SHP77 treated with DMSO at 0.1 percent for 48 hours (cell line): ENCODE results near the gene SERPINE3.

Source experiments
- DNase-seq: peaks from one replicate; lab custom pipeline; 2025; lab: John Stamatoyannopoulos, UW

Gene SERPINE3

DNA sequence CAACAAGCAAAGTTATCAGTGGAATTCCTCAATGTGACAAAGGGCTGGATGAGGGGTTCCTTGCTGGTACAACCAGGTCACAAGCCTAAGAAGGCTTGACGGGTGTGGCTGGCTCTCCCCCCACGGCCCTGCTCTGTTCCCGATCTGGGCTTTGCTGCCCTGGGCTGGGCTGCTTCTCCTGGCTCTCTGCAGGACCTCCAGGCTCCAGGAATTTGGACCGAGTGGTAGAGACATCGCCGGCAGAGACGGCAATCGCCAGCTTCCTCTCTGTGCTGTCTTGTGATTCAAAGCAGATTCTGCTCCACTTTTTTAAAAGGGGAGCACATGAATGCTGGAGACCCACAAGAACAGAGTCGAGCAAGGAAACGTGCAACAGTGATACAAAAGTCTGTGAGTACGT is at the start of gene SERPINE3:
TSS of gene SERPINE3 (plus strand) at position 338 of the 400 bp plus-strand sequence. CDS start 1,401 bp downstream, outside the sequence.
- DNase-seq, result no peak

DNA sequence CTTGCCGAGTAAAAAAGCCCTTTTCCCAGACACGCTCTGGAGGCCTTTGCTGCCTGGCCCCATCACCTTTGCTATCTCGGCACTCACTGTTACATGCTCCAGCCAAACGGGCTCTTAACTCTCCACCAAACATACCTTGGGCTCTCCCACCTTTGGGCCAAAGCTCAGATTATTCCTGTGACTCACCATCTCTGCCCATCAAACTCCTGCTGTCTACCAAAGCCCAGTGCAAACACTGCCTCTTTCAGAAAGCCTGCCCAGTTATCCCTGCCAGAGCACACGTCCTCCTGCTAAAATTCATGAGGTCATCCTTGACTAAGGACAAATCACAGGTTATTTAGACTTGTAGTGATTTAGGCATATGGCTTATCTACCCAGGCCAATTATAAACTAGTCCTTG is 48.1 kb upstream of the SERPINE3 start:
- no peak for DNase-seq

DNA sequence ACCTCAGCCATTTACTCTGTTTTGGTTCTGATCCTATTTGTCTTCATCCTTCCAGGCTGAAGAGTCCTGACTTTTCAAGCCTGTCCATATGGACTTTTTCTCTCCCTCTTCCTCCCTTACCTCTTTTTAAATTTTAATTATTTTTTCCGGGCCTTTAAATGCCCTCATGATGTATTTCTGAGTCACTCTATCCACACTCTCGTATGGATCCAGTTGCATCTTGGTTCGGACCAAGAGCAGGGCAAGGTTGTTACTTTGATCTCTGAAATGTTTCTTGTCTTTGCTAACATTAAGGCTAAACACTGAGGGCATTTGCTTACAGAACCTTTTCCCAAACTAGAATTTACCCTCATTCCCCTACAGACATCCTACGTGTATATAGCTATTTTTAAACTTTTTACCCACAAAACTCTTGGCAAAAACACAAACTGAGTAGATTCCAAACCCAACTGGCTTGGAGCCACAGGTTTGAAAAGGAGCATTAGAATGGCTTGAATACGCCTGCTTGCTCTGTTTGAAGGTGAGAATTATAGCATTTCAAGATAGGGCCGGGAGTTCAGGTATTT is 47.4 kb upstream of the SERPINE3 start:
- DNase-seq, result no peak

DNA sequence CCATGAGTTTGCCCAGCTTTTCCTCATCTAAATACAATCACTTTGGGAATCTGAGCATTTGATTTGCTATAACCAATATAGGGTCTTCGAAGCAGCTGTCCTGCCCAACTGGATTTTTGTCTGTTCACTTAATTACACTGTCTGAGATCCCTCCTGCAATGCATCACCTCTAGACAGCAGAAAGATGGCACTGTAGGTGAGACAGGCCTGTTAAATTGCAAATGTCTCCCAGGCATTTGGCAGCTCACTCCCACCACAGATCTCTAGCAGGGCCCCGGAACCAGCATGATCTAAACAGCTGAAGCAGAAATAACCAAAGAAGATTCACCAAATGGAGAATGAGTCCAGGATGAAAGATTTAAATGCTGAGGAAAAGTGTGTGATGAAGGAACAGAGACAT is 41.9 kb upstream of the SERPINE3 start:
- no peak for DNase-seq

DNA sequence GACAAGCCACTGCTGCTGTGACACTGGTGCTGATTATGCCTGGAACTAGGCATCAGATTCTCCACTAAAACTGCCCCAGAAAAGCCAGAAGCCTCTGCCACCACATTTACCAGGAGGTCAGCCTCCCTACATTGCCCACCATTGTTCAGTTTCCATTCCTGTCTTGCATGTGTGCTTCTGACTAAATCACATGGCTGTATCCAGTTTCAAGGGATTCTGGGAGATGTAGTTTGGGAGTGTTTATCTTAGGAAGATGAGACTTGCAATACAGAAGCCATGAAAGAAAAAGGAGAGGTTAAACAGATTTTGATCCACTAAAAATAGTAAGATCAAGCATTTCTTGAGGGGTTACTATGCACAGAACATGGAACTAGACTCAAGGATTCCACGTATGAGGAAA is 40.7 kb upstream of the SERPINE3 start:
- DNase-seq, result no peak

DNA sequence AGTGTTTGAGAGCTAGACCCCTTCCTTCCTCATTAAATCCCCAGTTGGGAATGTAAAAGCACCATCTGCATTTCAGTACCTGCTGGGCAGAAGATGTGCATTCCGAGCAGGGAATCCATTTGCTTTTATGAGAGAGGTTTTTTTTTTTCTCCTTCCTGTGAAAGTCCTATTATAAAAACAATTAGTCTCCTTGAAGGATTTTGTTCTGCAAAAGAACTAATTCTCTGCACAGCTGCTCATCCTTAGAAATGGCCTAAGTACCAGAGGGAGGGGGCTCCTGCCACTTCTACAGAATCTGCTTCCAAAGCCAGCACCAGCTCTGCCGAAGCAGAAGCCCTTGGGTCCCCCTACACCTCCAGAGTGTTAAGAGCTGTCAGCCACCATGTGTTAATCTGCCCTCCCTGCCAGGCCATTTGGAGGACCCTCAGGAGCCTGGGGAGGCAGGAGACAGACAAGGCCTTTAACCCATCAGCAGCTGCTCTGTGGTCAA is 36.4 kb upstream of the SERPINE3 start:
- no peak for DNase-seq

DNA sequence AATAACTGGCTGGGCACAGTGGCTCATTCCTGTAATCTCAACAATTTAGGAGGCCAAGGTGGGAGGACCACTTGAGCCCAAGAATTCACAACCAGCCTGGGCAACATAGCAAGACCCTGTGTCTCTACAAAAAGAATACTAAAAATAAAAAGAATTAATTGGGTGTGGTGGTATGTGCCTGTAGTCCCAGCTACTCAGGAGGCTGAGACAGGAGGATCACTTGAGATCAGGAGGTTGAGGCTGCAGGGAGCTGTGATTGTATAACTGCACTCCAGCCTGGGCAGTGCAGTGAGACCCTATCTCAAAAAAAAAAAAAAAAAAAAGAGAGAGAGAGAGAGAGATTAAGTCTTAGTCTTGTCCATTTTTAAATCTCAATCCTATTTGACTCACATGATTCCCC is 35.6 kb upstream of the SERPINE3 start:
- DNase-seq, result no peak

DNA sequence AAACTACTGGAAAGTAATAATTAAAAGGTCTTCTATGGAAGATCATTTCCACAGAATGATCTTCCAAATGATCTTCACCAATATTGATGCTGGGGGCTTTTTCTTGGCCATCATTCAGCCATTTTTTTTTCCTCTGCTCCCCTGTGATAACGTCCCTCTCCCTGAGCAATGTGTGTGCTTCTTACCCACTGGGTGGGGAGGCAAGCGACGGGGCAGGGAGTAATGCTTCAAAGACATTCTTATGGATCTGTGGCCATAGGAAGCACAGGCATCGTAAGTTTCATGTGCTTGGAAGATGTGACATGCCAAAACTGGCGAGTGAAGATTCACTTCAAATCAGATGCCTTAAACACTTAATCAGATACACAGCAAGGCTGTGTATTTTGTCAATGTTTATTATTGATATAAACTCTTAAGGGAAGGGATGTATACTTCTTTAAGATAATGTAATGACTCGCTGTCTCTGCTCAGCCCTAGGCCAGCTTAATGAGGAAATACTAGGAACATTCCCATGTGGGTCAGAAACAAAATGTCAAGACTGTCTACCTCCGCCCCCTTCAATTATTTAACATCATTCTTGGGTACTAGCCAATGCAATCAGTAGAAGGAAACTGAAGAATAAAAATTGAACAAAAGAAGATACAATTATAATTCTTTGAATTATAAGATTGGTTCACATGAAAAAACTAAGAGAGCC is 34.1 kb upstream of the SERPINE3 start:
- no peak for DNase-seq

DNA sequence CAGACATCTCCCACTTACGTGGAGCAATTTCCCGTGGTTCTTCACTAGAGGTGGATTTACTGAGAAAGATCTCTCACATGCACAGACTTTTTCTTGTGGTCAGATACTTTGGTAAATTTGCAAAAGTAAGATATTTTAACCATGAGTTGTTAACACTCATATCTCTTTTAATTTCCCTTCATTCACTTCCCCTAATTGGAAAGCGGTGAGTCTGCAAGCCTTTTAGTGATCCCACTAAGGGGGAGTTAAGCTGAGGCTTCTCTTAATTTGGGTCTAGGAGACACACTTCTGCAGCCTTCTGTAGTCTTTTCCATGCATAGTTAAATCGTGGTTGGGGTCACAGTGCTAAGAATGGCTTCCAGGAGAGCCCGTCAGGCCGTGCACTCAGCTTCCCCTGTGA is 30.7 kb upstream of the SERPINE3 start:
- DNase-seq, result no peak

DNA sequence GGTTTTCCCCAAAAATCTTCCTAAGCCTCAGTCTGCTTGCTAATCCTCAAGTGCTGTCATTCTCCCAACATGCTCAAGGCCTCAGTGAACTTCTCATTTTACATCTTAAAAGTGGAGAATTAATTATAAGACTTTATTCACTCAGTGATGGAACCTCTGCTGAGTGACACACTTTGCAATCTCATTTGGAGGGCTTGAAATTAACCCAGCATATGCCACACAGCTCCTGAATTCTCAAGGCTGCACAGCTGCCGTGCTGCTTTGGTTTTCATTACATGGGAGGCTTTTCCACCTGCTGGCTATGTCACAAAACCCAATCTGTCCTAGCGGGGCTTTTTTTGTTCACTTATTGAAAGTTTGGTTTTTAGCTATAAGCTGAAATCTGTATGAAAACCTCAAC is 28.3 kb upstream of the SERPINE3 start:
- no peak for DNase-seq

DNA sequence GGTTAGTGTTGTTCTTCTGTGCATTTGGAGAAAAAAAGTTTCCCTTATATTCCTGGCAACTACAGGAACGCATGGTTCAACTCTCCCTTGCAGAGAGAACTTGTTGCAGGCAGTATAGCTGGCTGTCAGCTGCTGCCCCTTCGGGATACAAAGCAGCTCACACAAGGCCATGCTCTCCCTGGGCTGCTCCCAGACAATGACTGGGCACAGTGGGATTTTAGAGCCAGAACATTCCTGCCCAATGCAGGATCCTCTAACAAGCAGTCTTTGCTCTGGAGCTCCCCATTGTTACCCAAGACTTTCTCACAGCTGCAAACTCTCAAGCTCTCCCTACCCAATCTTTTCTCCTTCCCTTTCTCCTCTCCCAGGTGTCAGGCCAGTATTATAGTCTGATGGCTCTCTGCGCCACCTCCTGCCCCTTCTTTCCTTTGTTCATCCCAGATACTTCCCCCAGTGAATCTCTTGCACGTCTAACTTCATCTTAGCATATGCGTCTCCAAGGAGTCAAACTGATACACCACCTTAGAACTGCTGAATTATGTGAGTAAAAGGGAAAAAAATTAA is 27.5 kb upstream of the SERPINE3 start:
- DNase-seq, result no peak

DNA sequence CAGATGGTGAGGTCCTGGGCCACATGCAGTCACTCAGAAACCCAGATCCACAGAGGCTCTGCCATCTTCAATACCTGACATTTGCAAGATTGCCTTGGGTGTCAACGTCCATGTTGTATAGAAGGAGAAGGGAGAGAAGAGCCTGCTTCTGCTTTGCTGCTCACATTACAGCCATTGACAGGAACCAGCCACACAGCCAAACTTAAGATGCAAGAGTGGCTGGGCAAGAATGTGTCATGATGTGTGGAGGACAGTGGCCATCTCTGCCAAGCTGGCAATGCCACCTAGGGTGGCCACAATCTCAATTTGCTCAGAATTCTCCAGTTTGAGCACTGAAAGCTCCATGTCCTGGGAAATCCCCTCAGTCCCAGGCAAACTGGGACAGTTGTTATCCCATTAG is 25.9 kb upstream of the SERPINE3 start:
- no peak for DNase-seq

DNA sequence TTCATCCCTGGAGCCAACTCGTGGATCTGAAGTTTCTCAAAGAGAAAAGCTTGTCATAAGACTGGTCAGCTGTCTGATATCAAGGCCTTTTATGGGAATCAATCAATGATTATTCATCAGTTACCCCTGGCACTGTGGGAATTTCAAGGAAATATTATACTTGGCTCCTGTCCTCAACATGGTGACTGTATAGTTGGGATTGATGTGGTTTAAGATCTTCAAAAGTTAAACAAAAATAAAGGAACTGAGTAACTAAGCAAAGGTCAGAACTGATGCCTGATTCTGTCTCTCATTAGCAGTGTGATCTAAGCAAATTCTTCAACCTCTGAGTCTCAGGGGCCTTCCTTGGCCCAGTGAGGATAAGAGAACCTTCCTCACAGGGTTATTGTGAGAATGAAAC is 22.2 kb upstream of the SERPINE3 start:
- no peak for DNase-seq

DNA sequence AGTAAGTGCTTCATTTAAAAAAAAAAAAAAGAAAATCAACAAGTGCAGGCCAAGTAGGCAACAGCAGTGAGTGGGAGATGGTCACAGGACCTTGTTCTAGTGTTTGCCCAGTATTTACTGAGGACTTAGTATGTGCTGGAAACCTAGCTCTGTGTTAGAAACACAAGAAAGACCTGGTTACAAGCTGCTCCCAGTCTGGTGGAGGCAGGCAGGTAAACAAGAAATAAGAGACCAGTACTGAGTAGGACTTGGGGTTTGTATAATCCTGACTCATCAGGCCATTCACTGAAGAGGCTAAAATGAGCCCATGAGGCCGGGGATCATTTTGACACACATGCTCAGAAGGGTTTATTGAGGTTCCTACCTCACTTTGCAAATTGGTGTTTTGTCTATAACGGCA is 21.5 kb upstream of the SERPINE3 start:
- DNase-seq, result no peak

DNA sequence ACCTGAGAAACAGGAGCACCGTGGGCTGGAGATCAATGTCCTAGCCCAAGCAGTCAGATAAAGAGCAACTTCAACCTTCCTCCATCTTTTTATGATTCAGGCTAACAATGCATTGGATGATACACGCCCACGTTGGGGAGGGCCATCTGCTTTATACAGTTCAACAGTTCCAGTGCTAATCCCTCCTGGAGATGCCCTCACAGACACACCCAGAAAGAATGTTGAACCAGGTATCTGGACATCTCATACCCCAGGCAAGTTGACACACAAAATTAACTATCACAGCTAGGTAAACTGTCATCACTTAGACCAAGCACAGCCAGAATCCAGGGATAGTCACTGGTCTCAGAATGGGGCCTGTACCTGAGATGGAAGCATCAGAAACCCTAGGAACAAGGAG is 20.6 kb upstream of the SERPINE3 start:
- DNase-seq, result no peak

DNA sequence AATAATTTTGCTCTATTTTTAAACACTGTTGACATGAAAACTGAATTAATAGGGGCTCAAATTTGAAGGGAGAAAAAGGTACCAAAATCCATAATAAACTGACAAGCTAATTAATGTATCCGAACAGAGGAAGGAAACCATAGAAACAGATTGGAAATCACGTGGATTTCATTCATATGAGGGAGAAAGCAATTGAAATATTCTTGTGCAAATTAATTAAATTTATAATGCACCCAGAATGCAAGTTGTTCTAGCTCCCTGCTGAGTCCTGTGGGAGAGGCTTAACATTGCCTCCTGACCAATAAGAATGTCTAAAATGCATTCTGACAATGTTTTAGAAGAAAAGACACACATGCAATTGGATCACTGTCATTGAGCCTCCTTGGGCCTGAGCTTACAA is 17.7 kb upstream of the SERPINE3 start:
- DNase-seq, result no peak

DNA sequence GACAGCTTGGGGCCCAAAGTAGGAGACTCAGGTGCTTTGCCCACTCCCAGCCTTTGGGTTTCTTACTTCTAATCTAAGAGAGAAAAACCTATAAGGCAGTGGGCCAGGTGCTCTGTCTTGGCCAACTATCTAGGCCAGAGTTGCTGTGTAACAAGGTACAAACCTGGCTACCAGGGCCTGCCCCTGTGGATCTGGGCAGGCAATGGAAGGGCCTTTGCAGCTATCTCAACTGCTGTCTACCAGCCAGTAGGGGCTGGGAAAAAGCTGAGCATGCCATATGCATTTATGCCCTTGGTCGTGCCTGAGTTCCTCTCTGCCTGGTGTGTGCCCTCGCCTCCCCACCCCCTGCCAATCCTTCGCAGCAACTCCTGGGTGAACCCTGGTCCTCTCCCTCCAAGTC is 16.7 kb upstream of the SERPINE3 start:
- no peak for DNase-seq

DNA sequence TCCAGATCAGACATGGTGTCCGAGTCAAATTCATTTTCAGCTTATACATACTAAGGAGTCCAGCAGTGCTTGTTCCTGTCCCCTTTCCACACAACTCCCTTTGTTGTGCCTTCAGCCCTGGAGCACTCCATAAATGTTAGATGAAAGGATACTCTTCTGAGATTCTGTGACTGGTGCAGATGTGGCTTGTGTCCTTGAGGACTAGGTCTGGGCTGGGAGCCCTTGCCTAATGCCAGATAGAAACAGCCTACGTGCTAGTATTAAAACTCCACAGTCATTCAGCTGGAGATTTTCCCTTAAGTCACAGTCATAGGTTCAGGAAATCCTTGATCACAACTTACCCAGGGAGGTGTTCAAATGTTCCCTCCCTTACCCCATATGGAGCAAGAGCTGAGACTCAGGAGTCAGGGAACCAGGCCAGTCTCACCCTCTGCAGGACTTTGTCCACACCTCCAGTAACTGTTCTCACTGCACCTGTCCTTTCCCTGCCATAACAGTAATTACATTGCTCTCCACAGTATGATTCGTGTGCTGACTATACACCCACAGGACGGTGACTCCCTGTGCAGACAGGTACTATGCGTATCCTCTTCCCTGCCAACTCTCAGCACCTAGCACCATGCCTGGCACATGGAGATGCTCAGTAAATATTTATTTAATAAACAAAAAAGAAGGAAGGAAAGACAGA is 15.5 kb upstream of the SERPINE3 start:
- DNase-seq, result no peak

DNA sequence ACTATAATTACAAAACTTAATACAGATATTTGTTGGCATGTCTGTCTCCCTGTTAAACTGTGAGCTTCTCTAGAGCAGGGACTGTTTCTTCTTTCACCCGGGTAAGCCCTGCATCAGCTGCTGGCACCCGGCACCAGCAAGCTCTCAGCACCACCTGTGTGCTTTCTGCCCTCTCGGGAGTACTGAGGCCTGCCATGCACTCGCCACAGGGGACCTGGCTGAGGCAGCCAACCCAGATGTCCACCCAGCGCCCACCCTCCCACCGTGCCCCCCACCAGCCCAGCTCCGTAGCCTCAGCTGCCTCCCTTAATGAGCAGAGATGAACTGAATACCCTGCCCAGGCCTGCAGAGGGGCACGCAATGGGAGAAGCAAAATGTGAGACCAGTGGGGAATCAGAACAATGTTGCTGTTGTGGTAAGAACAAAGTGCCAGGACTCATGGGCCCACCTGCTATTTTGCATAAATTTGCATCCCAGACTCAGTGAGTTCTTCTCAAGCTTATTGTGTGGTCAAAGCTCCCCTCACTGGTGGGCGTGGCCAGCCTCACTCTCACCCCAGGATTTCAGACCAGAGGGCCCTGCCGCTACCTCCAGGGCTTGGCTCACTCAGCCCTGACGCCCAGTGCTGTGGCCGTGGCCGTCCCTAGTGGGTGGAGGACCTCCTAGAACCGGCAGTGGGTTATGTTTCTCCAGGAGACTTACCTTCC is 14.6 kb upstream of the SERPINE3 start:
- DNase-seq, result no peak

DNA sequence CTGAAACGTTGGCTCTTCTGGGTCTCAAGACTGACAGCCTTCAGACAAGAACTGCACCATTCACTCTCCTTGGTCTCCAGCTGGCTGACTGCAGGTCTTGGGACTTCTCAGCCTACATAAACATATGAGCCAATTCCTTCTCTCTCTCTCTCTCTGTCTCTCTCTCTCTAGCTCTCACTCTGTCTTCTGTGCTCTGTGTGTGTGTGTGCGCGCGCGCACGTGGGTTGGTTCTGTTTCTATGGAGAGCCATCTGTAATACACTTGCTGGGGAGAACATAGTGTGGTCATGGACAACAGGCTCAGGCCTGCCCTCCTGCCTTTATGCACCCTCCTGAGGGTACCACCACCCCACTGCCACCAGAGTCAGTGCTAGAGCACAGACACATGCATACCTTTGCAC is 13.7 kb upstream of the SERPINE3 start:
- DNase-seq, result no peak

DNA sequence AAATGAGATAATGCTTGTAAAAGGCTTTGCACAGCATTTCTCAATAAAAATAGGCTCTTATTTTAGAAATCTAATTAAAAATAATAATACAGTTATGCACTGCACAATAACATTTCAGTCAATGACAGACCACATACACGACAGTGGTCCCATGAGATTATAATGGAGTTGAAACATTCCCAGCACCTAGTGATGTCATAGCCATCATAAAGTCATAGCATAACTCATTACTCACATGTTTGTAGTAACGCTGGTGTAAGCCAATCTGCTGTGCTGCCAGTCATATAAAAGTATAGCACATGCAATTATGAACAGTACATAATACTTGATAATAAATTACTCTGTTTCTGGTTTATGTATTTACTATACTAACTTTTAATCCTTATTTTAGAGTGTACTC is 12.7 kb upstream of the SERPINE3 start:
- no peak for DNase-seq

DNA sequence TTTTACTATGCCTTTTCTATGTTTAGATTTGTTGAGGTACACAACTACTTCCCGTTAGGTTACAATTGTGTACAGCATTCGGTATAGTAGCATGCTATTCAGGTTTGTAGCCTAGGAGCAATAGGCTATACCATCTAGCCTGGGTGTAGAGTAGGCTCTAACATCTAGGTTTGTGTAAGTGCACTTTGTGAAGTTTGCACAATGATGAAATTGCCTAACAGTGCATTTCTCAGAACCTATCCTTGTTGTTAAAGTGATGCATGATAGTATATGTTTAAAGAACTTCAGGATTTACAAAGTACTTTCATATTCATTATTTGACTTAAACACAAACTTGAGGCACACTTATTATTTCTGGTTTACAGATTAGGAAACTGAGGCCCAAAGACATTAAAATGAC is 11.5 kb upstream of the SERPINE3 start:
- DNase-seq, result no peak

DNA sequence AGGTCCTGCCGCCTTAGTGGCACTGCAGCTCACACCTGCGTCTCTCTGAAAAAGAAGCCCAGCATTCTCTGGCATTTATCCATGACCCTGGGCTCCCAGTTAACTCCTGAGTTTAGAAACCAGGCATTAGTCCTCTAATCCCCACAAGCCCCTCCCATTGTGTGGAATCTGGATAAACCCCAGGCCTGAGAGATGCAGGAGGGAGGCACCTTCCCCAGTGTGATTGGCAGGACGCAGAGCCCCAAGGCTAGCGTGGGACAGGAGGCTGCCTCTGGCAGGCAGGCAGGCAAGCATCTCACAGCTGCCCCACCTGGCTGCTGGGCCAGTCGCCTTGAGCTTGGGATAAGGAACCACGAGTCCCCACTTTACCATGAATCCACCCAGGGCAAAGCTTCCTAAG is 11.0 kb upstream of the SERPINE3 start:
- DNase-seq, result no peak
